Endothelial cell of umbilical vein (primary cell): ENCODE data around the gene ABCA6. TPM values are rescaled to one million over a fixed set of nuclear protein-coding genes. Genes with fewer than 3 reads are reported as not detected.
A peak's percentile ranks its signal among the peaks of the same experiment; 100 is the strongest.

Experiments
- BruUV-seq: library from RNA; stranded (reverse); fragments of 400-500 nt; replicated peaks from 2 replicates; lab custom pipeline; 2021; lab: Mats Ljungman, UMichigan
- CTCF ChIA-PET: fragments of 300-600, 350-600 bp; sonication (Branson Sonifier 250); formaldehyde crosslinking; loops from one replicate; lab custom pipeline; 2021; ENCODE audit warnings: antibody characterized with exemption, inconsistent platforms; lab: Charles Lee
- POLR2A ChIA-PET: fragments of 300-600, 350-600 bp; sonication (Branson Sonifier 250); formaldehyde crosslinking; loops from one replicate; lab custom pipeline; 2021; ENCODE audit warnings: antibody characterized with exemption, inconsistent platforms; lab: Charles Lee
- DNase-seq: peaks from one replicate; pipeline ENCODE4 v3.0.0-alpha.2; 2011; ENCODE audit warnings: low read depth, low spot score
- FAIRE-seq: peaks from 2 replicates; lab custom pipeline; 2011; peaks lifted over from hg19 to GRCh38; lab: Jason Lieb, UNC
- H2AFZ ChIP-seq: 2 replicates; pipeline ENCODE4 v1.6.0; 2012; ENCODE audit warnings: low read depth, low read length, control low read depth, inconsistent platforms
- H3K27ac ChIP-seq: 2 replicates; pipeline ENCODE4 v1.5.1; 2011; ENCODE audit warnings: low read depth, mild to moderate bottlenecking, control low read depth, low read length, moderate library complexity; ENCODE audit not compliant: insufficient read depth
- H3K27me3 ChIP-seq, 2 experiments: 2 replicates each; pipeline versions ENCODE4 v1.6.0 to v1.6.1; 2011; ENCODE audit warnings: low read length in 2 of 2, mixed read lengths in 1 of 2; ENCODE audit not compliant: control insufficient read depth in 2 of 2, insufficient read depth in 2 of 2
- H3K36me3 ChIP-seq, 2 experiments: 2 replicates in 1 of 2; 3 replicates in 1 of 2; pipeline ENCODE4 v1.5.1; 2011; ENCODE audit warnings: low read length in 2 of 2, mild to moderate bottlenecking in 1 of 2, moderate library complexity in 1 of 2; ENCODE audit not compliant: control insufficient read depth in 2 of 2, insufficient read depth in 2 of 2; ENCODE audit errors: extremely low read depth in 1 of 2
- H3K4me1 ChIP-seq: 3 replicates; pipeline ENCODE4 v1.5.1; 2011; ENCODE audit warnings: mild to moderate bottlenecking, low read length; ENCODE audit not compliant: control insufficient read depth, insufficient read depth; ENCODE audit errors: extremely low read depth
- H3K4me2 ChIP-seq: 2 replicates; pipeline ENCODE4 v1.6.1; 2011; ENCODE audit warnings: low read length, control low read depth, mixed read lengths; ENCODE audit not compliant: insufficient read depth
- H3K4me3 ChIP-seq, 3 experiments: fragments of 200-600 bp in 1 of 3; sonication (generic), shearing (Covaris generic) in 1 of 3; replicated peaks in 1 of 3; 2 replicates each; pipeline ENCODE4 v1.5.1; 2011 to 2016; ENCODE audit warnings: control low read depth in 3 of 3, low read length in 3 of 3, mild to moderate bottlenecking in 2 of 3, inconsistent platforms in 1 of 3, low read depth in 1 of 3, moderate library complexity in 1 of 3; ENCODE audit not compliant: insufficient read depth in 1 of 3
- H3K79me2 ChIP-seq: 2 replicates; pipeline ENCODE4 v1.6.0; 2012; ENCODE audit warnings: low read length, inconsistent platforms; ENCODE audit not compliant: control insufficient read depth, insufficient read depth
- H3K9ac ChIP-seq: replicated peaks from 2 replicates; pipeline ENCODE3; 2011; ENCODE audit warnings: low read length, control low read depth; ENCODE audit not compliant: insufficient read depth; ENCODE audit errors: extremely low read depth
- H3K9me1 ChIP-seq: replicated peaks from 3 replicates; pipeline ENCODE4 v1.6.0; 2011; ENCODE audit warnings: mild to moderate bottlenecking, low read length; ENCODE audit not compliant: control insufficient read depth, insufficient read depth; ENCODE audit errors: extremely low read depth
- H3K9me3 ChIP-seq: replicated peaks from 2 replicates; pipeline ENCODE4 v1.5.1; 2012; ENCODE audit warnings: low read length, inconsistent platforms; ENCODE audit not compliant: control insufficient read depth, insufficient read depth
- H4K20me1 ChIP-seq: replicated peaks from 2 replicates; pipeline ENCODE3; 2011; ENCODE audit warnings: mild to moderate bottlenecking, low read length; ENCODE audit not compliant: control insufficient read depth, insufficient read depth; ENCODE audit errors: extremely low read depth
- CTCF ChIP-seq, 2 donors: IDR thresholded peaks; 1 replicate in 1 of 2; 2 replicates in 1 of 2; pipeline ENCODE4 v1.5.1; 2011; ENCODE audit warnings: low read length in 2 of 2, mild to moderate bottlenecking in 2 of 2, moderate library complexity in 2 of 2, control low read depth in 1 of 2, inconsistent platforms in 1 of 2, low read depth in 1 of 2; ENCODE audit not compliant: insufficient read depth in 1 of 2; ENCODE audit errors: extremely low read depth in 1 of 2
- EZH2 ChIP-seq: IDR thresholded peaks from 2 replicates; pipeline ENCODE4 v1.6.1; 2012; ENCODE audit warnings: borderline replicate concordance, low read depth, mild to moderate bottlenecking, moderate library complexity, low read length, inconsistent platforms; ENCODE audit not compliant: severe bottlenecking
- FOS ChIP-seq: IDR thresholded peaks from 2 replicates; pipeline ENCODE4 v1.6.1; 2011; ENCODE audit warnings: mild to moderate bottlenecking, low read length, moderate library complexity, borderline replicate concordance; ENCODE audit not compliant: insufficient read depth
- GATA2 ChIP-seq: IDR thresholded peaks from 2 replicates; pipeline ENCODE4 v1.7.0; 2011; ENCODE audit warnings: low read depth, mild to moderate bottlenecking, moderate library complexity, mixed read lengths, low read length; ENCODE audit not compliant: insufficient read length, insufficient read depth
- JUN ChIP-seq: IDR thresholded peaks from 2 replicates; pipeline ENCODE4 v1.6.1; 2011; ENCODE audit warnings: borderline replicate concordance, low read depth; ENCODE audit not compliant: insufficient read length, insufficient read depth
- MAX ChIP-seq: IDR thresholded peaks from 2 replicates; pipeline ENCODE4 v1.6.1; 2011; ENCODE audit not compliant: insufficient read depth, insufficient read length
- MYC ChIP-seq: IDR thresholded peaks from one replicate; pipeline ENCODE4 v1.6.1; 2011; ENCODE audit warnings: mild to moderate bottlenecking, low read depth, low read length
- POLR2A ChIP-seq: IDR thresholded peaks from 2 replicates; pipeline ENCODE4 v1.6.1; 2012; ENCODE audit warnings: low read depth, mild to moderate bottlenecking, control low read depth, low read length
- dilution Hi-C: fragments of 300-500 bp; cut with MboI; formaldehyde crosslinking; loops from one replicate; pipeline ENCODE4 v1.15.0; 2019; ENCODE audit warnings: low sequenced_read_pairs; ENCODE audit not compliant: extremely low pct_ligation_motif_present
- intact Hi-C: fragments of 100-400 bp; cut with micrococcal nuclease; formaldehyde crosslinking; loops from one replicate; pipeline ENCODE4 v1.10.0; 2022
- polyA plus RNA-seq, 4 experiments: library from polyadenylated mRNA; depleted of rRNA in 3 of 4; stranded (reverse) in 3 of 4; unstranded in 1 of 4; fragments of >200 nt; gene quantifications; 2 replicates each; pipeline versions ENCODE4 v1.2.1 to v1.2.3, GENCODE V29; 2011 to 2012; ENCODE audit warnings: missing spikeins in 1 of 4
- total RNA-seq: library from RNA; stranded (reverse); gene quantifications from 2 replicates; pipeline ENCODE4 v1.2.3, GENCODE V29; 2021

The ABCA6 gene
- total and polyA plus RNA-seq, 2 donors (not counting 3 experiments of a cell fraction or from before 2014, with no cell fraction given) = 11.3 to 30.5 TPM

DNA sequence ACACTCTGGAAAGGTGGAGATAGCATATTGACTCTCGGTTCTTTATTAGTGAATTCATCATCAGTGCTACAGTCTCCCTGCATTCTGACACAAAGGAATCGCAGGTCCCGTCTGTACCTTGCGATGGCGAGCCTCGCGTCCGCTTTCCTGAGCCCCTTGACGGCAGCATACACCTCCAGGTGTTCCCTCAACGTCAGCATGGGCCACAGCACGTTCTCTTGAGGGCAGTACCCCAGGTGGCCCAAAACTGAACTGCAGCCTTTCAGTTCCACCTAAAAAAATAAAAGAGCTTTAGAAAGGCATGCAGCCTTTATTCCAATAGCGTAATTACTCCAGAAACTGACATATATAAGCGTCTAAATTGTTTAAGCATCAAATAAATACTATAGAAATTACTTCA, 56.8 kb downstream of the ABCA6 start:
- CTCF ChIA-PET = interaction anchor here (0.6 to 1.2 kb wide), 13 partner anchors 8 to 223 kb away, joined by 3 to 6 read pairs (median 3); partner anchors contain the start of gene ABCA9
- no peak overlapping the region for H3K9ac ChIP-seq

More for the DNA sequence above, 56.8 kb downstream of the ABCA6 start:
- dilution Hi-C loops = no loop called here
- TF ChIP-seq JUN (no peak), MAX (no peak), MYC (no peak), EZH2 (no peak), POLR2A (no peak), CTCF (IDR thresholded peaks at IDR 0.05; ENCODE audit: extremely low read depth in 1 of 2, insufficient read depth in 1 of 2, low read depth in 1 of 2, low read length in 2 of 2) (peak; percentile 5 to 38), GATA2 (no peak), FOS (no peak)
- H3K9me3 ChIP-seq = no peaks in the 10 kb centered on the region
- H3K79me2 ChIP-seq = no peaks in the 10 kb centered on the region
- intact Hi-C loops = no loop called here
- no peak overlapping the region for H3K27ac ChIP-seq
- H3K4me1 ChIP-seq = no peaks in the 10 kb centered on the region
- H3K27me3 ChIP-seq = no peaks in the 10 kb centered on the region
- DNase-seq (no peak), FAIRE-seq (no peak)
- H2AFZ ChIP-seq = no peak overlapping the region
- peaks cover 0 to 12% of the 10 kb centered on the region in 2 experiments for H3K36me3 ChIP-seq
- H4K20me1 ChIP-seq = no peaks in the 10 kb centered on the region
- no peaks in the 10 kb centered on the region for H3K9me1 ChIP-seq
- no TSS peak for BruUV-seq
- no peak overlapping the region for H3K4me2 ChIP-seq
- H3K4me3 ChIP-seq = no peak overlapping the region
- POLR2A ChIA-PET = no interaction called here
